HepG2 (cell line): ENCODE measurements around the gene PDHX. TPM values are rescaled to one million over a fixed set of nuclear protein-coding genes. Genes with fewer than 3 reads are reported as not detected.

ENCODE experiments used
- ATAC-seq: fragments of 200-7000 bp; cut with Tn5 transposase; 3 replicates; pipeline ENCODE4 v1.9.1; 2020; ENCODE audit warnings: mild to moderate bottlenecking, moderate library complexity
- BruUV-seq: library from RNA; stranded (reverse); fragments of 400-500 nt; replicated peaks from 2 replicates; lab custom pipeline; 2021; lab: Mats Ljungman, UMichigan
- CTCF ChIA-PET: fragments of 300-600 bp; formaldehyde crosslinking; extraction: SDS; loops from one replicate; lab custom pipeline; 2021; ENCODE audit warnings: low total read pairs, inconsistent platforms, low intra/inter-chr PET ratio; lab: Yijun Ruan, JAX
- POLR2A ChIA-PET: fragments of 350-600 bp; sonication (Branson Sonifier 250); formaldehyde crosslinking; loops from one replicate; lab custom pipeline; 2020; ENCODE audit warnings: antibody characterized with exemption, inconsistent platforms; lab: Yijun Ruan, JAX
- DNase-seq: peaks from one replicate; pipeline ENCODE4 v3.0.0-alpha.2; 2015; ENCODE audit warnings: low spot score
- FAIRE-seq: peaks from 3 replicates; lab custom pipeline; 2011; peaks lifted over from hg19 to GRCh38; lab: Jason Lieb, UNC
- H2AFZ ChIP-seq: one replicate; pipeline ENCODE4 v1.6.1; 2011; ENCODE audit warnings: low read length, inconsistent platforms
- H3K27ac ChIP-seq: fragments of 300-600 bp; 3 replicates; pipeline ENCODE4 v1.8.0; 2011; ENCODE audit warnings: mixed run types, mild to moderate bottlenecking, mixed read lengths, low read length, inconsistent platforms; ENCODE audit not compliant: insufficient read depth; ENCODE audit errors: extremely low read length
- H3K27me3 ChIP-seq, 2 experiments: fragments of 200-600 bp in 1 of 2; 2 replicates in 1 of 2; 3 replicates in 1 of 2; pipeline versions ENCODE4 v1.6.0 to v1.8.0; 2011; ENCODE audit warnings: low read length in 2 of 2, mild to moderate bottlenecking in 2 of 2, moderate library complexity in 2 of 2, inconsistent platforms in 1 of 2; ENCODE audit not compliant: insufficient read depth in 2 of 2, control insufficient read depth in 1 of 2
- H3K36me3 ChIP-seq, 2 experiments: fragments of 200-600 bp in 1 of 2; replicated peaks in 1 of 2; 2 replicates in 1 of 2; 3 replicates in 1 of 2; pipeline versions ENCODE4 v1.5.1 to v1.8.0; 2011; ENCODE audit warnings: low read length in 2 of 2, inconsistent platforms in 1 of 2; ENCODE audit not compliant: insufficient read depth in 2 of 2, control insufficient read depth in 1 of 2
- H3K4me1 ChIP-seq: 2 replicates; pipeline ENCODE4 v1.5.1; 2012; ENCODE audit warnings: low read length, inconsistent platforms; ENCODE audit not compliant: insufficient read depth
- H3K4me2 ChIP-seq: 2 replicates; pipeline ENCODE4 v1.6.0; 2011; ENCODE audit warnings: low read depth, low read length, inconsistent platforms
- H3K4me3 ChIP-seq, 3 experiments: fragments of 200-600 bp in 1 of 3; sonication (generic), shearing (Covaris generic) in 1 of 3; replicated peaks in 1 of 3; 2 replicates each; pipeline ENCODE4 v1.5.1; 2011 to 2016; ENCODE audit warnings: low read length in 3 of 3, inconsistent platforms in 2 of 3, low read depth in 2 of 3, mild to moderate bottlenecking in 2 of 3, control low read depth in 1 of 3, mixed read lengths in 1 of 3; ENCODE audit not compliant: insufficient read depth in 1 of 3
- H3K79me2 ChIP-seq: one replicate; pipeline ENCODE4 v1.6.1; 2011; ENCODE audit warnings: low read length, inconsistent platforms; ENCODE audit not compliant: insufficient read depth
- H3K9ac ChIP-seq: 2 replicates; pipeline ENCODE4 v1.6.0; 2011; ENCODE audit warnings: mild to moderate bottlenecking, low read depth, low read length, inconsistent platforms; ENCODE audit not compliant: insufficient read depth
- H3K9me3 ChIP-seq: 2 replicates; pipeline ENCODE4 v1.5.1; 2012; ENCODE audit warnings: mild to moderate bottlenecking, low read length
- H4K20me1 ChIP-seq: 2 replicates; pipeline ENCODE4 v1.6.0; 2011; ENCODE audit warnings: inconsistent platforms, mild to moderate bottlenecking, low read length, moderate library complexity; ENCODE audit not compliant: insufficient read depth
- ATF7-NPFF ChIP-seq: sonication (generic); formaldehyde crosslinking; IDR thresholded peaks from 2 replicates; pipeline ENCODE4 v1.8.1; 2023; ENCODE audit warnings: mild to moderate bottlenecking, low read depth, missing genetic modification reagents, moderate library complexity
- BHLHE40 ChIP-seq: IDR thresholded peaks from 2 replicates; pipeline ENCODE4 v1.6.1; 2011; ENCODE audit warnings: low read length, improper control_type of control experiment
- KDM1A ChIP-seq: IDR thresholded peaks from 2 replicates; pipeline ENCODE4 v1.6.1; 2016; ENCODE audit warnings: missing compliant biosample characterization
- KDM5A ChIP-seq: fragments of 200-600 bp; sonication (generic); IDR thresholded peaks from 2 replicates; pipeline ENCODE4 v1.7.0; 2018; ENCODE audit warnings: antibody characterized with exemption, mild to moderate bottlenecking, low read length, borderline replicate concordance
- KLF16 ChIP-seq, 2 experiments: sonication (generic) in 1 of 2; formaldehyde crosslinking in 1 of 2; IDR thresholded peaks; 2 replicates each; pipeline versions ENCODE4 v1.6.1 to v1.8.0; 2016 to 2023; ENCODE audit warnings: missing genetic modification reagents in 2 of 2, missing compliant biosample characterization in 1 of 2
- MAFF ChIP-seq: IDR thresholded peaks from 2 replicates; pipeline ENCODE4 v1.6.1; 2011; ENCODE audit warnings: low read depth, low read length, improper control_type of control experiment
- MEF2D ChIP-seq: sonication (generic); formaldehyde crosslinking; IDR thresholded peaks from 2 replicates; pipeline ENCODE4 v1.5.1; 2020; ENCODE audit warnings: mild to moderate bottlenecking, missing genetic modification reagents
- NONO ChIP-seq, 2 experiments: fragments of 450-650 bp in 1 of 2; sonication (generic) in 1 of 2; formaldehyde crosslinking in 1 of 2; IDR thresholded peaks in 1 of 2; conservative IDR thresholded peaks in 1 of 2; 2 replicates each; pipeline versions ENCODE4 v1.6.1 to v1.8.0; 2017 to 2022; ENCODE audit warnings: mild to moderate bottlenecking in 1 of 2, missing genetic modification reagents in 1 of 2, moderate library complexity in 1 of 2
- SNAPC2 ChIP-seq: sonication (generic); formaldehyde crosslinking; IDR thresholded peaks from 2 replicates; pipeline ENCODE4 v1.8.1; 2022; ENCODE audit warnings: mild to moderate bottlenecking, missing genetic modification reagents
- ZNF501 ChIP-seq: sonication (generic); formaldehyde crosslinking; IDR thresholded peaks from 2 replicates; pipeline ENCODE4 v1.5.1; 2020; ENCODE audit warnings: mild to moderate bottlenecking, moderate library complexity, missing genetic modification reagents
- ZNF558 ChIP-seq: sonication (generic); formaldehyde crosslinking; IDR thresholded peaks from 2 replicates; pipeline ENCODE4 v1.9.0; 2022; ENCODE audit warnings: mild to moderate bottlenecking, missing genetic modification reagents, borderline replicate concordance
- ZNF720 ChIP-seq: sonication (generic); formaldehyde crosslinking; IDR thresholded peaks from 2 replicates; pipeline ENCODE4 v1.4.0; 2020; ENCODE audit warnings: missing genetic modification reagents
- ZNF75D ChIP-seq: sonication (generic); formaldehyde crosslinking; IDR thresholded peaks from 2 replicates; pipeline ENCODE4 v1.8.1; 2023; ENCODE audit warnings: missing genetic modification reagents, mild to moderate bottlenecking, borderline replicate concordance
- ZSCAN21 ChIP-seq: sonication (generic); formaldehyde crosslinking; IDR thresholded peaks from 2 replicates; pipeline ENCODE4 v1.8.0; 2022; ENCODE audit warnings: mild to moderate bottlenecking, missing genetic modification reagents, moderate library complexity, borderline replicate concordance
- WGBS: methylation state at CpG from one replicate; pipeline ENCODE4 v1.1.6; 2017; ENCODE audit warnings: low lambda C conversion rate; 5-methylcytosine and 5-hydroxymethylcytosine counted together
- in situ Hi-C: cut with HindIII; loops from 2 replicates; pipeline ENCODE4 v1.10.0; 2017; ENCODE audit warnings: low pct_unique_long_range_greater_than_20kb; ENCODE audit not compliant: extremely low pct_ligation_motif_present
- intact Hi-C: fragments of 100-400 bp; cut with micrococcal nuclease; formaldehyde crosslinking; loops from one replicate; pipeline ENCODE4 v1.10.0; 2022; ENCODE audit not compliant: unreplicated experiment
- polyA plus RNA-seq, 8 experiments: library from polyadenylated mRNA; depleted of rRNA in 3 of 8; stranded (reverse) in 7 of 8; unstranded in 1 of 8; fragments of >200 nt; fragmentation: Illumina TruSeq in 4 of 8; extraction: Trizol in 4 of 8; gene quantifications; 2 replicates each; pipeline versions ENCODE4 v1.2.1 to v1.2.3, GENCODE V29; 2011 to 2016; ENCODE audit warnings: low read depth in 4 of 8, missing spikeins in 1 of 8, mixed read lengths in 1 of 8; ENCODE audit not compliant: insufficient read depth in 1 of 8
- total RNA-seq, 5 experiments: library from RNA; depleted of rRNA; stranded (reverse); fragments of >200 nt; fragmentation: Illumina TruSeq; extraction: Trizol; gene quantifications; 2 replicates each; pipeline ENCODE4 v1.2.3, GENCODE V29; 2016; ENCODE audit warnings: low read depth in 1 of 5
- TF ChIP-seq, protein P1 (sequence below): sonication (generic); formaldehyde crosslinking; IDR thresholded peaks from 2 replicates; pipeline ENCODE4 v1.8.1; 2023; ENCODE audit warnings: mild to moderate bottlenecking, missing genetic modification reagents
- TF ChIP-seq, protein P2 (sequence below): sonication (generic); formaldehyde crosslinking; IDR thresholded peaks from 2 replicates; pipeline ENCODE4 v1.9.0; 2021; ENCODE audit warnings: missing genetic modification reagents, borderline replicate concordance
- TF ChIP-seq, protein P3 (sequence below), 2 experiments: IDR thresholded peaks; 2 replicates each; pipeline ENCODE4 v1.6.1; 2011 to 2012; ENCODE audit warnings: low read length in 2 of 2, borderline replicate concordance in 1 of 2, low read depth in 1 of 2, mild to moderate bottlenecking in 1 of 2, moderate library complexity in 1 of 2
- TF ChIP-seq, protein P4 (sequence below): IDR thresholded peaks from 2 replicates; pipeline ENCODE4 v1.6.1; 2016; ENCODE audit warnings: mild to moderate bottlenecking

The PDHX gene
- total and polyA plus RNA-seq, 2 of the 13 experiments (the other 11 are each of a cell fraction or from before 2014, with no cell fraction given), result 41.0 to 73.8 TPM

DNA sequence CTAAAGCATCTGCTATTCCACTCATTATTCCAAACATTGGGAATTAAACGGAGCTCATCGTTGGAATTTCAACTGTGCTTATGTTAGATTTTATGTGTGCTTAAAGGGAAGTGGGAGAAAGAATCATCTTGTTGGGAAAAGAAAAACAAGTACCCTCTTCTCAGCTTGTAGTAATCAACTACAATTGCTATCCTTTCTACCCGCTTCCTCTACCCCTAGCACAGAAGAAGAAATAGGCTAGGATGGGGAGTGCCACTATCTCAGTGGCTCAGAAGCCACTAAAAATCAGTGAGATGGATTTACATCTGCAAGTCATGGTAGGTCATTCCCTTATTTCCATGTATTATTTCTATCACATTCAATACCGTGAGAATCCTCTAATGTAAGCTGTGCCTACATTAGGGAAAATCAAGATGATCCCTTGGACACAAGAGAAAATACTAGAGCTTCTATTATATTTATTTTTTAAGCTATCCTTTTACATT, 124.7 kb downstream of the PDHX start:
- Histone ChIP-seq H3K9ac (no peak overlapping the region), H3K4me2 (no peak overlapping the region), H3K4me1 (peaks cover 17% of the 10 kb centered on the region), H3K9me3 (no peaks in the 10 kb centered on the region), H3K79me2 (no peaks in the 10 kb centered on the region), H3K4me3 (no peak overlapping the region), H2AFZ (no peak overlapping the region), H3K27me3 (peaks cover 0 to 3% of the 10 kb centered on the region in 2 experiments; a peak in 2 of 5 replicates), H3K36me3 (no peaks in the 10 kb centered on the region), H3K27ac (no peak overlapping the region), H4K20me1 (no peaks in the 10 kb centered on the region)
- 49% methylated on average over 4 of the region's 4 CpGs for WGBS
- no peak for DNase-seq
- in situ Hi-C loops, result no loop called here
- CTCF ChIA-PET, result no interaction called here
- no peak for FAIRE-seq
- intact Hi-C loops, result no loop called here
- no TSS peak for BruUV-seq
- POLR2A ChIA-PET, result no interaction called here
- ATAC-seq, result no peak
- TF ChIP-seq KLF16 (CRISPR knock-in tag; IDR thresholded peaks at IDR 0.05), result no peak
- no peak for TF ChIP-seq ZNF75D
- no peak for TF ChIP-seq NONO (IDR thresholded peaks at IDR 0.05)
- TF ChIP-seq NONO (CRISPR knock-in tag; conservative IDR thresholded peaks at IDR 0.05), result no peak
- no peak for TF ChIP-seq KDM1A (CRISPR knock-in tag)
- TF ChIP-seq, protein P1, sequence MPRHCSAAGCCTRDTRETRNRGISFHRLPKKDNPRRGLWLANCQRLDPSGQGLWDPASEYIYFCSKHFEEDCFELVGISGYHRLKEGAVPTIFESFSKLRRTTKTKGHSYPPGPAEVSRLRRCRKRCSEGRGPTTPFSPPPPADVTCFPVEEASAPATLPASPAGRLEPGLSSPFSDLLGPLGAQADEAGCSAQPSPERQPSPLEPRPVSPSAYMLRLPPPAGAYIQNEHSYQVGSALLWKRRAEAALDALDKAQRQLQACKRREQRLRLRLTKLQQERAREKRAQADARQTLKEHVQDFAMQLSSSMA (CRISPR knock-in tag), result no peak
- TF ChIP-seq, protein P2, sequence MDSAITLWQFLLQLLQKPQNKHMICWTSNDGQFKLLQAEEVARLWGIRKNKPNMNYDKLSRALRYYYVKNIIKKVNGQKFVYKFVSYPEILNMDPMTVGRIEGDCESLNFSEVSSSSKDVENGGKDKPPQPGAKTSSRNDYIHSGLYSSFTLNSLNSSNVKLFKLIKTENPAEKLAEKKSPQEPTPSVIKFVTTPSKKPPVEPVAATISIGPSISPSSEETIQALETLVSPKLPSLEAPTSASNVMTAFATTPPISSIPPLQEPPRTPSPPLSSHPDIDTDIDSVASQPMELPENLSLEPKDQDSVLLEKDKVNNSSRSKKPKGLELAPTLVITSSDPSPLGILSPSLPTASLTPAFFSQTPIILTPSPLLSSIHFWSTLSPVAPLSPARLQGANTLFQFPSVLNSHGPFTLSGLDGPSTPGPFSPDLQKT (CRISPR knock-in tag), result no peak
- TF ChIP-seq, protein P3, sequence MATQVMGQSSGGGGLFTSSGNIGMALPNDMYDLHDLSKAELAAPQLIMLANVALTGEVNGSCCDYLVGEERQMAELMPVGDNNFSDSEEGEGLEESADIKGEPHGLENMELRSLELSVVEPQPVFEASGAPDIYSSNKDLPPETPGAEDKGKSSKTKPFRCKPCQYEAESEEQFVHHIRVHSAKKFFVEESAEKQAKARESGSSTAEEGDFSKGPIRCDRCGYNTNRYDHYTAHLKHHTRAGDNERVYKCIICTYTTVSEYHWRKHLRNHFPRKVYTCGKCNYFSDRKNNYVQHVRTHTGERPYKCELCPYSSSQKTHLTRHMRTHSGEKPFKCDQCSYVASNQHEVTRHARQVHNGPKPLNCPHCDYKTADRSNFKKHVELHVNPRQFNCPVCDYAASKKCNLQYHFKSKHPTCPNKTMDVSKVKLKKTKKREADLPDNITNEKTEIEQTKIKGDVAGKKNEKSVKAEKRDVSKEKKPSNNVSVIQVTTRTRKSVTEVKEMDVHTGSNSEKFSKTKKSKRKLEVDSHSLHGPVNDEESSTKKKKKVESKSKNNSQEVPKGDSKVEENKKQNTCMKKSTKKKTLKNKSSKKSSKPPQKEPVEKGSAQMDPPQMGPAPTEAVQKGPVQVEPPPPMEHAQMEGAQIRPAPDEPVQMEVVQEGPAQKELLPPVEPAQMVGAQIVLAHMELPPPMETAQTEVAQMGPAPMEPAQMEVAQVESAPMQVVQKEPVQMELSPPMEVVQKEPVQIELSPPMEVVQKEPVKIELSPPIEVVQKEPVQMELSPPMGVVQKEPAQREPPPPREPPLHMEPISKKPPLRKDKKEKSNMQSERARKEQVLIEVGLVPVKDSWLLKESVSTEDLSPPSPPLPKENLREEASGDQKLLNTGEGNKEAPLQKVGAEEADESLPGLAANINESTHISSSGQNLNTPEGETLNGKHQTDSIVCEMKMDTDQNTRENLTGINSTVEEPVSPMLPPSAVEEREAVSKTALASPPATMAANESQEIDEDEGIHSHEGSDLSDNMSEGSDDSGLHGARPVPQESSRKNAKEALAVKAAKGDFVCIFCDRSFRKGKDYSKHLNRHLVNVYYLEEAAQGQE (IDR thresholded peaks at IDR 0.05; ENCODE audit: borderline replicate concordance in 1 of 2, low read depth in 1 of 2, low read length in 2 of 2), result no peak
- no peak for TF ChIP-seq ATF7-NPFF (CRISPR knock-in tag)
- TF ChIP-seq MEF2D (CRISPR knock-in tag), result no peak
- TF ChIP-seq, protein P4, sequence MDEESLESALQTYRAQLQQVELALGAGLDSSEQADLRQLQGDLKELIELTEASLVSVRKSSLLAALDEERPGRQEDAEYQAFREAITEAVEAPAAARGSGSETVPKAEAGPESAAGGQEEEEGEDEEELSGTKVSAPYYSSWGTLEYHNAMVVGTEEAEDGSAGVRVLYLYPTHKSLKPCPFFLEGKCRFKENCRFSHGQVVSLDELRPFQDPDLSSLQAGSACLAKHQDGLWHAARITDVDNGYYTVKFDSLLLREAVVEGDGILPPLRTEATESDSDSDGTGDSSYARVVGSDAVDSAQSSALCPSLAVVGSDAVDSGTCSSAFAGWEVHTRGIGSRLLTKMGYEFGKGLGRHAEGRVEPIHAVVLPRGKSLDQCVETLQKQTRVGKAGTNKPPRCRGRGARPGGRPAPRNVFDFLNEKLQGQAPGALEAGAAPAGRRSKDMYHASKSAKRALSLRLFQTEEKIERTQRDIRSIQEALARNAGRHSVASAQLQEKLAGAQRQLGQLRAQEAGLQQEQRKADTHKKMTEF (CRISPR knock-in tag), result no peak
- TF ChIP-seq ZNF501, result no peak
- TF ChIP-seq ZNF720 (CRISPR knock-in tag), result no peak
- no peak for TF ChIP-seq KDM5A
- no peak for TF ChIP-seq ZSCAN21
- no peak for TF ChIP-seq BHLHE40
- no peak for TF ChIP-seq SNAPC2 (CRISPR knock-in tag)
- TF ChIP-seq MAFF, result no peak
- no peak for TF ChIP-seq ZNF558 (CRISPR knock-in tag)
